A673 (cell line): Measurements from ENCODE around the gene CHST15. TPM values are rescaled to one million over a fixed set of nuclear protein-coding genes. Genes with fewer than 3 reads are reported as not detected.

Experiments used
- BruUV-seq: library from RNA; stranded (reverse); fragments of 400-500 nt; replicated peaks from 2 replicates; lab custom pipeline; 2021; lab: Mats Ljungman, UMichigan
- CTCF ChIA-PET: fragments of 300-600 bp; sonication (Branson Sonifier 250); formaldehyde crosslinking; loops from one replicate; lab custom pipeline; 2022; ENCODE audit warnings: antibody characterized with exemption; lab: Charles Lee
- POLR2A ChIA-PET: fragments of 300-600 bp; sonication (Branson Sonifier 250); formaldehyde crosslinking; loops from one replicate; lab custom pipeline; 2022; ENCODE audit warnings: antibody characterized with exemption; ENCODE audit not compliant: low non-redundant PET; lab: Charles Lee
- DNase-seq: peaks from one replicate; pipeline ENCODE4 v3.0.0-alpha.2; 2015; ENCODE audit warnings: low spot score
- H3K27ac ChIP-seq: fragments of 200-600 bp; sonication (generic); 2 replicates; pipeline ENCODE4 v1.5.1; 2016; ENCODE audit warnings: mixed run types, low read depth, mild to moderate bottlenecking, mixed read lengths, antibody characterized with exemption, low read length; ENCODE audit not compliant: poor library complexity, severe bottlenecking
- H3K27me3 ChIP-seq: fragments of 200-600 bp; sonication (generic); replicated peaks from 2 replicates; pipeline ENCODE4 v1.6.1; 2017; ENCODE audit warnings: mixed run types, low read depth, mild to moderate bottlenecking, mixed read lengths, antibody characterized with exemption, low read length; ENCODE audit not compliant: insufficient read depth, poor library complexity
- H3K36me3 ChIP-seq: fragments of 200-600 bp; sonication (generic); 2 replicates; pipeline ENCODE4 v1.6.1; 2016; ENCODE audit warnings: mixed run types, mild to moderate bottlenecking, mixed read lengths, antibody characterized with exemption, low read length; ENCODE audit not compliant: insufficient read depth, poor library complexity, severe bottlenecking
- H3K4me1 ChIP-seq: fragments of 200-600 bp; sonication (generic); 2 replicates; pipeline ENCODE4 v1.6.1; 2017; ENCODE audit warnings: mixed run types, mild to moderate bottlenecking, mixed read lengths, antibody characterized with exemption, low read length; ENCODE audit not compliant: insufficient read depth, poor library complexity, severe bottlenecking
- H3K4me3 ChIP-seq: fragments of 200-600 bp; sonication (generic); 2 replicates; pipeline ENCODE4 v1.5.1; 2016; ENCODE audit warnings: low read depth, mixed run types, mild to moderate bottlenecking, mixed read lengths, low read length; ENCODE audit not compliant: poor library complexity, severe bottlenecking
- H3K9me3 ChIP-seq: fragments of 200-600 bp; sonication (generic); 2 replicates; pipeline ENCODE4 v1.6.1; 2016; ENCODE audit warnings: mixed run types, low read depth, mild to moderate bottlenecking, mixed read lengths, antibody characterized with exemption, low read length; ENCODE audit not compliant: poor library complexity, severe bottlenecking
- EZH2 ChIP-seq: fragments of 200-600 bp; sonication (generic); IDR thresholded peaks from 2 replicates; pipeline ENCODE4 v1.6.1; 2017; ENCODE audit warnings: borderline replicate concordance, low read depth, mild to moderate bottlenecking, mixed read lengths, antibody characterized with exemption, low read length; ENCODE audit not compliant: poor library complexity, severe bottlenecking
- intact Hi-C: fragments of 100-400 bp; cut with micrococcal nuclease; formaldehyde crosslinking; loops from one replicate; pipeline ENCODE4 v1.10.0; 2022; ENCODE audit not compliant: unreplicated experiment
- total RNA-seq: library from RNA; stranded (reverse); gene quantifications from 2 replicates; pipeline ENCODE4 v1.2.3, GENCODE V29; 2021
- TF ChIP-seq, protein P1 (sequence below): fragments of 300-800, 200-600 bp; sonication (generic); conservative IDR thresholded peaks from 2 replicates; pipeline ENCODE4 v1.5.1; 2017; ENCODE audit warnings: low read depth, mild to moderate bottlenecking, antibody characterized with exemption, low read length, moderate library complexity, mixed read lengths

The CHST15 gene
- total RNA-seq, 1 experiment from 2014 or later = 1.7 TPM

DNA sequence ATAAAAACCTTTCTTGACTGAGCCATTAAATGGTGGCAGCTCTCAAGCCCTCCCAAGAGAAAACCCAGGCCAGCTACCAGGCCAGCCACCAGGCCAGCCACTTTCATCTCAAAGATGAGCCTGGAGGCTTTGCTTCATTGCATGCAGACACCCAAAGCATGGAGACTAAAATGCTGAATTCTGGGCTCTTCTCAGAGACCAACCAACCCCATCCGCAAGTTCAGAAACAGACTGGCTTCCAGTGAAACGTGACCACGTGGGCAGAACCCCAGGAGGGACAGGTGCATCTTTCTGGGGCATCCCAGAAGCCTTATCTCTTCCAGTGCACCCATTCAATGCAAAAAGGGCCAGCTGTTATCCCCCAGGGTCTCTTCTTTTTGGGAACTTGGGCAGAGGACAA, 20.9 kb downstream of the CHST15 start:
- intact Hi-C loops = no loop called here
- ChIA-PET POLR2A (no interaction called here), CTCF (no interaction called here)
- peaks cover 7% of the 10 kb centered on the region for H3K4me1 ChIP-seq
- no peak for TF ChIP-seq EZH2
- TF ChIP-seq, protein P1, sequence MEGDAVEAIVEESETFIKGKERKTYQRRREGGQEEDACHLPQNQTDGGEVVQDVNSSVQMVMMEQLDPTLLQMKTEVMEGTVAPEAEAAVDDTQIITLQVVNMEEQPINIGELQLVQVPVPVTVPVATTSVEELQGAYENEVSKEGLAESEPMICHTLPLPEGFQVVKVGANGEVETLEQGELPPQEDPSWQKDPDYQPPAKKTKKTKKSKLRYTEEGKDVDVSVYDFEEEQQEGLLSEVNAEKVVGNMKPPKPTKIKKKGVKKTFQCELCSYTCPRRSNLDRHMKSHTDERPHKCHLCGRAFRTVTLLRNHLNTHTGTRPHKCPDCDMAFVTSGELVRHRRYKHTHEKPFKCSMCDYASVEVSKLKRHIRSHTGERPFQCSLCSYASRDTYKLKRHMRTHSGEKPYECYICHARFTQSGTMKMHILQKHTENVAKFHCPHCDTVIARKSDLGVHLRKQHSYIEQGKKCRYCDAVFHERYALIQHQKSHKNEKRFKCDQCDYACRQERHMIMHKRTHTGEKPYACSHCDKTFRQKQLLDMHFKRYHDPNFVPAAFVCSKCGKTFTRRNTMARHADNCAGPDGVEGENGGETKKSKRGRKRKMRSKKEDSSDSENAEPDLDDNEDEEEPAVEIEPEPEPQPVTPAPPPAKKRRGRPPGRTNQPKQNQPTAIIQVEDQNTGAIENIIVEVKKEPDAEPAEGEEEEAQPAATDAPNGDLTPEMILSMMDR = no peak
- no TSS peak for BruUV-seq
- H3K27me3 ChIP-seq = no peaks in the 10 kb centered on the region
- H3K9me3 ChIP-seq = no peaks in the 10 kb centered on the region
- H3K27ac ChIP-seq = no peak overlapping the region
- DNase-seq = no peak
- H3K4me3 ChIP-seq = no peak overlapping the region
- no peaks in the 10 kb centered on the region for H3K36me3 ChIP-seq

- no peaks in the 10 kb centered on the region for H3K27me3 ChIP-seq
- no peak for DNase-seq
- POLR2A ChIA-PET = interaction anchor here (0.5 kb wide), 1 partner anchor 13 kb away, joined by 3 read pairs; no protein-coding TSS in a partner anchor
- no peak overlapping the region for H3K4me3 ChIP-seq
- intact Hi-C loops = no loop called here
- H3K9me3 ChIP-seq = no peaks in the 10 kb centered on the region
- H3K27ac ChIP-seq = no peak overlapping the region
- no peaks in the 10 kb centered on the region for H3K36me3 ChIP-seq
- no peak for TF ChIP-seq EZH2
- TF ChIP-seq, protein P1 = no peak
- H3K4me1 ChIP-seq = peaks cover 3% of the 10 kb centered on the region
- BruUV-seq = no TSS peak
- CTCF ChIA-PET = no interaction called here
These were observed 21.3 kb downstream of the CHST15 start for GRCh38 chr10:124072106-124072505.

DNA sequence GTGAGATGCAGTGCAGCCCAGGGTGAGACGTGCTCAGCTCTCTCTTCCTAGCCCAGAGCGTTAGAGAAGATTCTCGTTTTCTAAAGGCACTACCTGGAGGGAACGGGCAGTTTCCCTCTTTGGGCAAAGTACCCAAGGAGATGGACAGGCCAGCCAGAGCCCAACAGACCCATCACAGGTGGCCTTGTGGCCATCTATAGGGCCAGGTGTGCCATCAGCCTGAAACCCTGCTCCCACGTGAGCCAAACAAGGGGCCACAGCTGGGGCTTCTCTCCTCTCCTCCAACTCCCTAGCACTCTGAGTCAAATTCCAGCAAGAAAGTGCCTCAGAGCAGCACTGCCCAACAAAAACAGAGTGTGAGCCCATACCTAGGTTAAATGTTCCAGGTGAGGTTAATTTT, 22.3 kb downstream of the CHST15 start:
- TF ChIP-seq EZH2 = no peak
- TF ChIP-seq, protein P1 = no peak
- ChIA-PET CTCF (no interaction called here), POLR2A (no interaction called here)
- Histone ChIP-seq H3K27ac (no peak overlapping the region), H3K4me1 (peaks cover 7% of the 10 kb centered on the region), H3K27me3 (no peaks in the 10 kb centered on the region), H3K9me3 (no peaks in the 10 kb centered on the region), H3K36me3 (no peaks in the 10 kb centered on the region), H3K4me3 (no peak overlapping the region)
- intact Hi-C loops = no loop called here
- DNase-seq = no peak
- no TSS peak for BruUV-seq
